ENCODE measurements around the gene BMAL1. TPM values are rescaled to one million over a fixed set of nuclear protein-coding genes. Genes with fewer than 3 reads are reported as not detected.
A peak's percentile ranks its signal among the peaks of the same experiment; 100 is the strongest.

Gene BMAL1
- total RNA-seq, 1 donor from 2014 or later: 7.7 TPM

DNA sequence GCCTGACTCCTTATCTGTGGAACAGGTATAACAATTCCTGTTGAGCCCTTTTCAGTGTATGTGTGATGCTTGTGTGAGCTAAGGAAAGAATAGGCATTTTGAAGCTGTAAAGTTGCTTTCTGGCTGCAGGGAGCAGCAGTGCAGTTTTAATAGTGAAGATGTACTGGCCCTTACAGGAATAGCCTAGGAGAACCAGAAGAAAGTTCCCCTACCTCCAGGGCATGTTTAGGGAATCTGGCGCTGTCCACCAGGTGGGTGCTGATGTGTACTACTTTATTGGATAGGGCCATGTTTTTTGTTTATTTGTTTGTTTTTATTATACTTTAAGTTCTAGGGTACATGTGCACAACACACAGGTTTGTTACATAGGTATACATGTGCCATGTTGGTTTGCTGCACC, 11.5 kb downstream of the BMAL1 start:
- no peaks in the 10 kb centered on the region for H3K4me1 Mint-ChIP-seq (ENCODE audit: unreplicated experiment)
- H3K36me3 Mint-ChIP-seq (ENCODE audit: low read depth, unreplicated experiment): no peaks in the 10 kb centered on the region
- H3K9me3 Mint-ChIP-seq (ENCODE audit: unreplicated experiment): no peaks in the 10 kb centered on the region
- H3K27ac Mint-ChIP-seq (ENCODE audit: unreplicated experiment): no peak overlapping the region
- TF ChIP-seq, protein P1, sequence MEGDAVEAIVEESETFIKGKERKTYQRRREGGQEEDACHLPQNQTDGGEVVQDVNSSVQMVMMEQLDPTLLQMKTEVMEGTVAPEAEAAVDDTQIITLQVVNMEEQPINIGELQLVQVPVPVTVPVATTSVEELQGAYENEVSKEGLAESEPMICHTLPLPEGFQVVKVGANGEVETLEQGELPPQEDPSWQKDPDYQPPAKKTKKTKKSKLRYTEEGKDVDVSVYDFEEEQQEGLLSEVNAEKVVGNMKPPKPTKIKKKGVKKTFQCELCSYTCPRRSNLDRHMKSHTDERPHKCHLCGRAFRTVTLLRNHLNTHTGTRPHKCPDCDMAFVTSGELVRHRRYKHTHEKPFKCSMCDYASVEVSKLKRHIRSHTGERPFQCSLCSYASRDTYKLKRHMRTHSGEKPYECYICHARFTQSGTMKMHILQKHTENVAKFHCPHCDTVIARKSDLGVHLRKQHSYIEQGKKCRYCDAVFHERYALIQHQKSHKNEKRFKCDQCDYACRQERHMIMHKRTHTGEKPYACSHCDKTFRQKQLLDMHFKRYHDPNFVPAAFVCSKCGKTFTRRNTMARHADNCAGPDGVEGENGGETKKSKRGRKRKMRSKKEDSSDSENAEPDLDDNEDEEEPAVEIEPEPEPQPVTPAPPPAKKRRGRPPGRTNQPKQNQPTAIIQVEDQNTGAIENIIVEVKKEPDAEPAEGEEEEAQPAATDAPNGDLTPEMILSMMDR (IDR thresholded peaks at IDR 0.05; ENCODE audit: unreplicated experiment): no peak
- peak; percentile 25 for DNase-seq (ENCODE audit: low spot score)
- H3K27me3 Mint-ChIP-seq (ENCODE audit: unreplicated experiment): no peaks in the 10 kb centered on the region
- H3K4me3 Mint-ChIP-seq (ENCODE audit: unreplicated experiment): no peak overlapping the region

DNA sequence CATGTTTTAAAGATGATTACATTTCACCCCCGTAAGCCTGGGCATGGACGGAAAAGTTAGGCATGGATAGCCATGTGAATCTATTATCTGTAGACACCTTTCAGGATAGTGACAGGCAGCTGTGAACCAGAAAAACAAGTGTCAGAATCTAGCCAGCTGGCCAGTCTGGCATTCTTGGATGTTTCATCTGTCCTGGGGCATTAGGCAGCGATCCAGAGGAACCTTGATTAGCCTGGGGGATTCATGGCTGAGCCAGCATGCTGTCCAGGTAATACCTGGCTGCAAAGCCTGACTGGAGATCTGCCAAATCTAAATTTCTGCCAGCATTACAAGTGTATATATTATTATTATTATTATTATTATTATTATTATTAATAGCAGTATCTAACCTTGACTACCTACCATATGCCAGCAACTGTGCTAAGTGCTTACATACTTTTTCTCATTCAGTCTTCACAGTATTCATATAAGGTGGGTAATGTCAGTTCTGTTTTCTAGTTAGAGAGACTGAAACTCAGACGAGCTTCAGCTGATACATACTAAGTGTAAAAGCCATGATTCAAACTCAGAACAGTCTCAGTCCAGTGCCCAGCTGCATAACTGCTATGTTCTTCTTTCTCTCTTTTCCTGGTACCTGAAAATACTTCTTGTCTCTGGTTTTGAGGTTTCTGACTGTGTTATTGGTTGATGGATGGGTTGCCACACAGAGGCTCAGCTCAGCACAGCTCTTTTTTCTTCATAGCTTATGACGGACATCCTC, 12.8 kb downstream of the BMAL1 start:
- no peaks in the 10 kb centered on the region for H3K36me3 Mint-ChIP-seq (ENCODE audit: low read depth, unreplicated experiment)
- H3K4me3 Mint-ChIP-seq (ENCODE audit: unreplicated experiment): no peak overlapping the region
- DNase-seq (ENCODE audit: low spot score): no peak
- TF ChIP-seq, protein P1 (IDR thresholded peaks at IDR 0.05; ENCODE audit: unreplicated experiment): no peak
- H3K4me1 Mint-ChIP-seq (ENCODE audit: unreplicated experiment): no peaks in the 10 kb centered on the region
- H3K27ac Mint-ChIP-seq (ENCODE audit: unreplicated experiment): no peak overlapping the region
- H3K9me3 Mint-ChIP-seq (ENCODE audit: unreplicated experiment): no peaks in the 10 kb centered on the region
- no peaks in the 10 kb centered on the region for H3K27me3 Mint-ChIP-seq (ENCODE audit: unreplicated experiment)

DNA sequence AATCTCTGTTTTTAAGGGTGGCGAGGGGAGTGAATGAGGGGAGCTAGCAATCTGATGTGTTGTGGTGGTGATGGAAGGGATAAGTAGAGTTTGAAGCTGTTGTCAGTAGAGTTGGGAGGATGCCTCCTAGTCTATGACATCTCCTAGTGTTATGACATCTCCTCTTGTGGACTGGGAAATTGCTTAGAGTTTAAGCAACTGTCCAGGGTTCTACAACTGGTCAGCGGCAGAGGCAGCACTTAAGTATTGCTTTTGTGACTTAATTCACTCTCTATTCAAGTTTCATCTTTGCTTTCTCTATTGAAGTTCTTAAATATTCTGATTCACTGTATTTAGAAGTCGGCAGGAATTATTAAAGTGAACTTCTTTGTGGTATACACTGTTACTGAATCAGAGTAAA, 13.8 kb downstream of the BMAL1 start:
- Mint-ChIP-seq H3K9me3 (ENCODE audit: unreplicated experiment) (no peaks in the 10 kb centered on the region), H3K36me3 (ENCODE audit: low read depth, unreplicated experiment) (no peaks in the 10 kb centered on the region), H3K27me3 (ENCODE audit: unreplicated experiment) (no peaks in the 10 kb centered on the region), H3K4me3 (ENCODE audit: unreplicated experiment) (no peak overlapping the region), H3K27ac (ENCODE audit: unreplicated experiment) (no peak overlapping the region), H3K4me1 (ENCODE audit: unreplicated experiment) (no peaks in the 10 kb centered on the region)
- no peak for DNase-seq (ENCODE audit: low spot score)
- TF ChIP-seq, protein P1 (IDR thresholded peaks at IDR 0.05; ENCODE audit: unreplicated experiment): no peak

DNA sequence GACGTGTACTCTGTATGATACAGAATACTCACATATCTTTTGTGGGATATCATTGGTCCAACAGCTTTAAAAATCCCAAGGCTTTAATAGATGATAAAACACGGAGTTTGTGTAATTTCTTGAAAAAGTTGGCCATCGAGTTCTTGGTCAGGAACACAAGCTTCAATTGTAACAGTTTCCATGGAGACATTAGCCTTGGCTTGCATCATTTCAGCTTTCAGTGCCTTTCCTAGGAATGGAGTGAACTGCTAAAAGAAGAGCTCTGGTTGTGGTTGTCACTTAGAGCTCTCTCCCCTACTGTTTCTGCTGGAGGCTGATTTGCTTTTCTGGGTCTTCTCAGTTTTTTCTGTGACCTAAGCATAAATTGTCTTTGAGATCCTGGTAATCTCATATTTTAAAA, 14.2 kb downstream of the BMAL1 start:
- no peak for DNase-seq (ENCODE audit: low spot score)
- H3K4me3 Mint-ChIP-seq (ENCODE audit: unreplicated experiment): no peak overlapping the region
- no peak overlapping the region for H3K27ac Mint-ChIP-seq (ENCODE audit: unreplicated experiment)
- no peaks in the 10 kb centered on the region for H3K4me1 Mint-ChIP-seq (ENCODE audit: unreplicated experiment)
- H3K9me3 Mint-ChIP-seq (ENCODE audit: unreplicated experiment): no peaks in the 10 kb centered on the region
- H3K36me3 Mint-ChIP-seq (ENCODE audit: low read depth, unreplicated experiment): no peaks in the 10 kb centered on the region
- TF ChIP-seq, protein P1 (IDR thresholded peaks at IDR 0.05; ENCODE audit: unreplicated experiment): no peak
- H3K27me3 Mint-ChIP-seq (ENCODE audit: unreplicated experiment): no peaks in the 10 kb centered on the region

DNA sequence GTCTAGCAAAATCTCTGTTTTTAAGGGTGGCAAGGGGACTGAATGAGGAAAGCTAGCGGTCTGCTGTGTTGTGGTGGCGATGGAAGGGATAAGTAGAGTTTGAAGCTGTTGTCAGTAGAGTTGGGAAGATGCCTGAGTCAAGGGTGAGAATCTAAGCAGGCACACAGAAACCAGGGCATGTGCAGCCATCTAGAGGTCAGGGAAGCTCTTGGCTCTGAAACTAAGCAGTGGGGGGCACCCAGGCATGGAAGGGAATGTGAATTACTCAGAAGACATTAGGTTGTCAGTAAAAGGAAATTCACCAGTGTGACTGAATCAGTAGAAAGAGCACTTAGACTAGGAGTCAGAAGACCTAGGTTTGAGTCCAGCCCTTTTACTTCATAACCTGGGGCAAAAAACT, 15.4 kb downstream of the BMAL1 start:
- TF ChIP-seq, protein P1 (IDR thresholded peaks at IDR 0.05; ENCODE audit: unreplicated experiment): no peak
- no peak overlapping the region for H3K4me3 Mint-ChIP-seq (ENCODE audit: unreplicated experiment)
- no peaks in the 10 kb centered on the region for H3K36me3 Mint-ChIP-seq (ENCODE audit: low read depth, unreplicated experiment)
- H3K27me3 Mint-ChIP-seq (ENCODE audit: unreplicated experiment): no peaks in the 10 kb centered on the region
- no peak for DNase-seq (ENCODE audit: low spot score)
- H3K4me1 Mint-ChIP-seq (ENCODE audit: unreplicated experiment): peaks cover 5% of the 10 kb centered on the region
- H3K9me3 Mint-ChIP-seq (ENCODE audit: unreplicated experiment): no peaks in the 10 kb centered on the region
- no peak overlapping the region for H3K27ac Mint-ChIP-seq (ENCODE audit: unreplicated experiment)
